Activated naive CD4-positive, alpha-beta T cell treated with Interleukin-2 at 50 U/mL for 16 hours (primary cell): ENCODE measurements around the gene ZNF638.

Experiments used
- DNase-seq: peaks from one replicate; pipeline ENCODE4 v3.0.0-alpha.2; 2020

The ZNF638 gene

DNA sequence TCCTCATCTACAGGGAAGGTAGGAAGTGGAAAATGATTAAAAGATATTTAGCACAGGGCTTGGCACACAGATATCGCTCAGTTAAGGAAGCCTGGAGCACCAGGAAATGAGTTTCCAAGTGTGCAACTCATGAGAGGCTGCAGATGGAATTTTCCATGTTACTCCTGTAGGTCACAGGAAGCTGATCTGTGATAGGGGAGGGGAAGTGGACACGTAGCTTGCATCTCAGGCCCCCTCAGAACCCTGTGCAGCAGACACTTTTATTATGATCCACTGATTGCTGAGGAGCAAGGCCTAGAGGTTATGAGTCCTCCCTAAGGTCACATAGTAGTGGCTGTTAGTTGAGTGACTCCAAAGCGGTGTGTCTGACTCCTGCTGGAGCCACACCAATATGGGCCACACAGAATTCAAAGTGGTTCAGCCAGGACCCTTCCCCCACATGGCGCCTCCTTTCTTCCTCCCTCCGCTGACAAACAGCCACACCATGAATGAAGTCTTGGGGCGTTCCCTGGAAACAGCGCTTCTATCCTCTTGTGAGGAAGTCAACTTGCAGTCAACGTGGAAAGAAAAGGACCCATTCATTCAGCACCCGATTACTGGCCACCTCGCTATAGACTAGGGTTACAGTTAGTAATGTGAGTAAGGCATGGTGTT, 143.3 kb downstream of the ZNF638 start:
- no peak for DNase-seq

DNA sequence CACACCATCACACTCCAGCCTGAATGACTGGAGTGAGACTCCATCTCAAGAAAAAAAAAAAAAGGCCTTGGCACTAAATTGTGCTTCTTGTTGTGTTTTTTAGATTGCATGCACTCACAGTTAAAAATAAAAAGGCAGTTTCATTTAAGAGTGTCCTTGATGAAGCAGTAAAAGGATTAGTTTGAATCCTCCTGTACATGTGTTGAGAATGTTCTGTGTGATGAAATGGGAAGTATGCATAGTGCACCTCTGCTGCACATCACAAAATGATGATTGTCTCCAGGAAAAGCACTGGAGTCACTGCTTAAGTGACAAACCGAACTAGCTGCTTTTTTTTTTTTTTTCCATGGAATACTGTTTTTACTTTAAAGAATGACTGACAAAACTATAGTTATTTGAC, 144.9 kb downstream of the ZNF638 start:
- no peak for DNase-seq

DNA sequence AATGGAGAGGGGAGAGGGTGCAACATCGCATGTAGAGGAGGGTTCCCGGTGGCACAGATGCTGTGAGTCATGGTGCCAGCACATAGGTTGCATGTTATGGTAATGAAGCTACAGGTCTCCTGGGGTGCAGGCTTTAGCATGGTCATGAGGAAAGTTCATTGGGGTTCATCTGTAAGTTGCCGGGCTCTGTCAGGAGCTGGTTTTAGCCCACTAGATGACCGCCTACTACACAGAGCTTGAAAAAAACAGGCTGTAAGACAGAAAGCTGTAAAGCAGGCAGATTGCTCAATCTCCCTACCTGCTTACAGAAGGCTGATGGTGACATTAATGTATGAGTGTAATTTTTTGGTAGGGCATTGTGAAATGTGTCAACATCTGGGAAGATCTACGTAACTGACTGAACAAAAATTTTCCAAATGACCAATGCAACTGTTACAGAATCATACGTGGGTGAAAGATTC, 145.7 kb downstream of the ZNF638 start:
- no peak for DNase-seq

DNA sequence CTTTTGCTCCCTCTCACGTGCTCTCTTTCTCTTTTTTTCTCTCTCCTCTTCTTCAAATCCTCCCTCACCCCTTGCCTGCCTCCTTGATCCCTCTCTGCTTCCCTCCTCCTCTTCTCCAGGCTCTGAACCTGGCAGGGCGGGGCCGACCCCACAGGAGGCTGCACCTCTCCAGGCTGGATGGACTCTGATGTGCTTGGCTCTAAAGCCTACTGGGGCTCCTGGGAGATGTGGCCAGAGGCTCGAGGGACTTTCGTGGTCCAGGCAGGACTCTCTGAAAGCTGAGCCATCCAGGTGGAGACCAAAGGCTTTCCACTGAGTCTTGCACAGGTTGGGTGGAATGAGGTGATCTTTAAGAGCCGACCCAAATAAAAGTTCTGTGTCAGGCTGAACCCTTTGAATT, 147.2 kb downstream of the ZNF638 start:
- no peak for DNase-seq

DNA sequence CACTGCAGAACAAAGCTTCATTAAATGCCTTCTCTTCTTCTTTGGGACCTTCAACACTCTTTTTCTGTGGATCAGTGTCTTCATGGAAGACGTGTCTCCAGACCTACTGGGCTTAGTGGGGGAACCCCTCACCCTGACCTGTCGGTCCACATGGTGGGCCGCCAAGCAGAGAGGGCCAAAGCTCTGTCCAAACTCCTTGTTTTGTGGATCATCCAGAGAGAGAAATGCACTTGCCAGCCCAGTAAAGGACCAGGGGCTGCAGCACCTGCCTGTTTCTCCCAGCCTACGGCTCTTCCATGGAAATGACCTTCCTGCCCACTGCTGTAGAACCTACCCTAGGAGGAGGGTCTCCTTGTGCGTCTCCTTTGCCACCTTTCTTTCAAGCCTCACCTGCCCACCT, 147.7 kb downstream of the ZNF638 start:
- no peak for DNase-seq

DNA sequence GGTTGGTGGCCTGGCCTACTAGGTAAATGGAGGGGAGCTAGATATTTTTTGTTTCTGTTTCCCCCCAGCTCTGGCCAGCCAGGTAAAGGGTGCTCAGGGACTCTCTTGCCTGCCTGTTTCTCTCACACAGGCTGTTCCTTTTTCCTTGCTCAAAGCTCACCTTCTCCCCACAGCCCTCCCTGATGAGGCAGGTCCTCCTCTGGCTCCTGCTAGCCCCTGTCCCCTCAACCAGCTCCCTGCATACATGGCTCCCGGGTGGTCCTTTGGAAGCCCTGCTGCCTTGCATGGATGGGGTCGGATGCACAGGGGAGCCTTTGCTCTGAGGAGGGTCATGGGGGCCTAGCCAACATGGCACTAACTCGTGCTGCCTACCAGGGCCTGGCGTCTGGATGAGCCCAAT, 149.5 kb downstream of the ZNF638 start:
- DNase-seq = no peak

DNA sequence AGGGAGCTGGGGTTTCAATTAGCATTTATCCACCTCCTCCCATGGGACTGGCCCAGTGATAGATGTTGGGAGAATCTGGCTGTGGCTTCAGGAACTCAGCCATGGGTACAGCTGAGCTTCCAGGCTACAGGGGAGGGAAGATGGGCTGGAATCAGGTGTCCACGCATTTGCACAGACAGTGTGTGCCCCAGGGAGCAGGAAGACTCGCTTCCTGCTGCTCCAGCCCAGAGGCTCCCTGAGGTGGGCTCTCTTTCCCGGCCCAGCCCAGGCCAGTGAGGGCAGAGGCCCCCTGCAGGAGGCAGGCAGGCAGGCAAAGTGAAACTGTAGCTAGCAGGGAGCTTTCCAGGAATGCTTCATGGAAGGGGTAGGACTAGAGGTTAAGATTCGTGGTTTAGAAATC, 150.5 kb downstream of the ZNF638 start:
- no peak for DNase-seq

DNA sequence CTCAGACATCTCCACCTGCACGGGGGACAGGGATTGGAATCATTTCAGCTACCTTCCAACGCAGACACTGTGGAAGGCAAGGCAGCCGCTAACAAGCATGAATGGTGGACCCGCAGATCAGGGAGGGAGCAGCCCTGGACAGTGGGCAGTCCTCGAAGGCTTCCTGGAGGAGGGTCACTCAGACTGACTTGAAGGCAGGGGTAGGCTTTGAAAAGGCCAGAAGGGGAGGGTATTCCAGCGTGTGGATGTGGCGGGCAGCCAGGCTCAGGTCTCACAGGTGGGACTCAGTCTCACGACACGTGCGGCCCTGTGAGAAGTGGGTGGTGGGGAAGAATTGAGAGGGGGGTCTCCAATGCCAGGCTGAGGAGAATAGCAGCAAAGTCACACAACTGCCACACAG, 151.7 kb downstream of the ZNF638 start:
- no peak for DNase-seq

DNA sequence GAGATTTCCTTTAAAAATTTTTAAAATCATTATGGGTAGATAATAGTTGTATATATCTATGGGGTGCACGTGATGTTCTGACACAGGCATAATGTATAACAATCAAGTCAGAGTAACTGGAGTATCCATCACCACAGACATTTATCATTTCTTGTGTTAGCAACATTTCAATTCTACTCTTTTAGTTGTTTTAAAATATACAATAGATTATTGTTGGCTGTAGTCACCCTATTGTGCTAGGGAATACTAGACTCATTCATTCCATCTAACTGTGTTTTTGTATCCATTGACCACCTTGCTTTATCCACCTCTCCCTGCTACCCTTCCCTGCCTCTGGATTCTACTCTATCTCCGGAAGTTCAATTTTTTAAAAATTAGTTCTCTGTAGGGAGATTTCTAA, 152.8 kb downstream of the ZNF638 start:
- no peak for DNase-seq
